K562 (cell line): ENCODE measurements around the gene FRYL. TPM values are rescaled to one million over a fixed set of nuclear protein-coding genes. Genes with fewer than 3 reads are reported as not detected.

Experiments used
- ATAC-seq: fragments of 200-7000 bp; cut with Tn5 transposase; 3 replicates; pipeline ENCODE4 v1.9.1; 2020; ENCODE audit warnings: moderate library complexity
- BruUV-seq: library from RNA; stranded (reverse); fragments of 400-500 nt; replicated peaks from 2 replicates; lab custom pipeline; 2021; lab: Mats Ljungman, UMichigan
- CTCF ChIA-PET: fragments of 300-600 bp; formaldehyde crosslinking; extraction: SDS; loops from one replicate; lab custom pipeline; 2021; ENCODE audit warnings: low intra/inter-chr PET ratio; lab: Yijun Ruan, JAX
- POLR2A ChIA-PET: fragments of 300-600, 350-650 bp; sonication (Branson Sonifier 250); formaldehyde crosslinking; extraction: SDS; loops from one replicate; lab custom pipeline; 2021; ENCODE audit warnings: antibody characterized with exemption, inconsistent platforms; lab: Yijun Ruan, JAX
- DNase-seq, 4 experiments: peaks; one replicate each; pipeline versions ENCODE4 v3.0.0 to v3.0.0-alpha.2; 2011 to 2018; ENCODE audit warnings: low spot score in 3 of 4, mixed read lengths in 3 of 4; ENCODE audit errors: extremely low read depth in 1 of 4
- FAIRE-seq: peaks from 2 replicates; lab custom pipeline; 2011; peaks lifted over from hg19 to GRCh38; lab: Jason Lieb, UNC
- H2AFZ ChIP-seq: 2 replicates; pipeline ENCODE4 v1.6.0; 2011; ENCODE audit warnings: low read depth, low read length, control low read depth, inconsistent platforms
- H3K27ac ChIP-seq: fragments of 200-600 bp; 3 replicates; pipeline ENCODE4 v1.8.0; 2011; ENCODE audit warnings: low read depth, mild to moderate bottlenecking, control low read depth, inconsistent platforms, low read length, moderate library complexity, mixed read lengths; ENCODE audit errors: extremely low read depth
- H3K27me3 ChIP-seq, 2 experiments: fragments of 300-600 bp in 1 of 2; 2 replicates in 1 of 2; 3 replicates in 1 of 2; pipeline versions ENCODE4 v1.6.0 to v1.8.0; 2011; ENCODE audit warnings: inconsistent platforms in 2 of 2, low read length in 2 of 2, mild to moderate bottlenecking in 1 of 2, mixed read lengths in 1 of 2, moderate library complexity in 1 of 2; ENCODE audit not compliant: control insufficient read depth in 2 of 2, insufficient read depth in 2 of 2
- H3K36me3 ChIP-seq: fragments of 300-600 bp; 3 replicates; pipeline ENCODE4 v1.8.0; 2011; ENCODE audit warnings: mild to moderate bottlenecking, low read length, inconsistent platforms; ENCODE audit not compliant: control insufficient read depth, insufficient read depth
- H3K4me1 ChIP-seq, 2 experiments: fragments of 200-600 bp in 1 of 2; replicated peaks in 1 of 2; 2 replicates in 1 of 2; 3 replicates in 1 of 2; pipeline versions ENCODE4 v1.5.1 to v1.8.0; 2011; ENCODE audit warnings: inconsistent platforms in 2 of 2, low read length in 2 of 2, mild to moderate bottlenecking in 1 of 2, mixed read lengths in 1 of 2, moderate library complexity in 1 of 2; ENCODE audit not compliant: control insufficient read depth in 2 of 2, insufficient read depth in 2 of 2
- H3K4me2 ChIP-seq: 2 replicates; pipeline ENCODE4 v1.6.1; 2011; ENCODE audit warnings: low read length, control low read depth, inconsistent platforms, mixed read lengths; ENCODE audit not compliant: insufficient read depth
- H3K4me3 ChIP-seq: fragments of 200-600 bp; sonication (generic), shearing (Covaris generic); 2 replicates; pipeline ENCODE4 v1.5.1; 2016; ENCODE audit warnings: control low read depth, inconsistent platforms
- H3K79me2 ChIP-seq: fragments of 200-600 bp; 3 replicates; pipeline ENCODE4 v1.8.0; 2011; ENCODE audit warnings: low read length, inconsistent platforms; ENCODE audit not compliant: control insufficient read depth, insufficient read depth
- H3K9ac ChIP-seq, 2 experiments: 2 replicates each; pipeline versions ENCODE4 v1.6.0 to v1.6.1; 2011; ENCODE audit warnings: low read depth in 2 of 2, low read length in 2 of 2, control low read depth in 1 of 2, inconsistent platforms in 1 of 2, mild to moderate bottlenecking in 1 of 2, mixed read lengths in 1 of 2; ENCODE audit not compliant: insufficient read depth in 1 of 2
- H3K9me1 ChIP-seq: one replicate; pipeline ENCODE4 v1.6.0; 2011; ENCODE audit warnings: inconsistent platforms, mild to moderate bottlenecking, low read length, moderate library complexity; ENCODE audit not compliant: control insufficient read depth, insufficient read depth
- H3K9me3 ChIP-seq: replicated peaks from 2 replicates; pipeline ENCODE4 v1.5.1; 2011; ENCODE audit warnings: low read depth, low read length, inconsistent platforms; ENCODE audit not compliant: control insufficient read depth, insufficient read depth
- H4K20me1 ChIP-seq: replicated peaks from 2 replicates; pipeline ENCODE4 v1.6.1; 2011; ENCODE audit warnings: low read length, inconsistent platforms, mixed read lengths; ENCODE audit not compliant: control insufficient read depth, insufficient read depth
- ADNP ChIP-seq: fragments of 200-800 bp; sonication (Bioruptor generic); IDR thresholded peaks from 2 replicates; pipeline ENCODE4 v1.6.1; 2016; ENCODE audit warnings: missing genetic modification characterization, missing compliant biosample characterization
- ATF3 ChIP-seq, 2 experiments: fragments of 450-650 bp in 1 of 2; sonication (generic) in 1 of 2; formaldehyde crosslinking in 1 of 2; IDR thresholded peaks in 1 of 2; conservative IDR thresholded peaks in 1 of 2; 2 replicates each; pipeline versions ENCODE4 v1.6.1 to v1.8.1; 2016 to 2023; ENCODE audit warnings: mild to moderate bottlenecking in 2 of 2, moderate library complexity in 2 of 2, inconsistent platforms in 1 of 2, missing genetic modification reagents in 1 of 2
- BCL6 ChIP-seq: fragments of 250-450 bp; sonication (Bioruptor Pico); IDR thresholded peaks from 2 replicates; pipeline ENCODE4 v1.4.0; 2020
- CAMTA2 ChIP-seq: fragments of 250-450 bp; sonication (Bioruptor Pico); conservative IDR thresholded peaks from 2 replicates; pipeline ENCODE4 v1.5.1; 2022
- ELF1 ChIP-seq: fragments of 200-800 bp; sonication (Bioruptor generic); IDR thresholded peaks from 2 replicates; pipeline ENCODE4 v1.6.1; 2016; ENCODE audit warnings: missing genetic modification characterization, missing compliant biosample characterization
- FUS ChIP-seq: fragments of 200-400 bp; formaldehyde crosslinking; optimal IDR thresholded peaks from 2 replicates; pipeline ENCODE3; 2017; ENCODE audit warnings: low read depth, low read length
- MAZ ChIP-seq, 2 experiments: fragments of 450-650 bp in 1 of 2; sonication (generic) in 1 of 2; formaldehyde crosslinking; IDR thresholded peaks in 1 of 2; conservative IDR thresholded peaks in 1 of 2; 2 replicates each; pipeline versions ENCODE4 v1.4.0 to v1.5.0; 2020; ENCODE audit warnings: mild to moderate bottlenecking in 1 of 2, missing genetic modification reagents in 1 of 2
- SRSF7 ChIP-seq: fragments of 200-400 bp; formaldehyde crosslinking; optimal IDR thresholded peaks from 2 replicates; pipeline ENCODE3; 2017; ENCODE audit warnings: mild to moderate bottlenecking, low read depth, low read length
- TBL1XR1 ChIP-seq, 2 experiments: IDR thresholded peaks; 2 replicates each; pipeline ENCODE4 v1.6.1; 2012; ENCODE audit warnings: improper control_type of control experiment in 2 of 2, low read length in 2 of 2, mild to moderate bottlenecking in 1 of 2
- WHSC1 ChIP-seq: IDR thresholded peaks from one replicate; pipeline ENCODE4 v1.6.1; 2012; ENCODE audit warnings: low read length, control low read depth, inconsistent platforms
- ZC3H11A ChIP-seq: IDR thresholded peaks from 2 replicates; pipeline ENCODE4 v1.6.1; 2012; ENCODE audit warnings: low read depth, low read length, improper control_type of control experiment
- ZNF143 ChIP-seq: sonication (generic); formaldehyde crosslinking; IDR thresholded peaks from 2 replicates; pipeline ENCODE4 v1.9.0; 2022; ENCODE audit warnings: mild to moderate bottlenecking, missing genetic modification reagents
- in situ Hi-C: fragments of 300-500 bp; cut with MboI; formaldehyde crosslinking; loops from 4 replicates; pipeline ENCODE4 v1.15.0; 2018; ENCODE audit warnings: inconsistent platforms, mixed read lengths
- intact Hi-C: fragments of 100-400 bp; cut with micrococcal nuclease; formaldehyde crosslinking; loops from 2 replicates; pipeline ENCODE4 v1.14.2; 2022
- polyA plus RNA-seq, 8 experiments: library from polyadenylated mRNA; depleted of rRNA in 4 of 8; stranded (reverse) in 5 of 8; unstranded in 3 of 8; fragments of >200 nt; fragmentation: Nextera tagmentation in 2 of 8; fragmentation: Illumina TruSeq in 1 of 8; extraction: Ambion mirVana in 2 of 8; extraction: Trizol in 1 of 8; gene quantifications; 2 replicates each; pipeline versions ENCODE4 v1.2.1 to v1.2.3, GENCODE V29; 2011 to 2014; ENCODE audit warnings: inconsistent platforms in 1 of 8, missing spikeins in 1 of 8
- total RNA-seq, 7 experiments: library from RNA; depleted of rRNA in 6 of 7; stranded (reverse); fragments of >200 nt in 6 of 7; fragmentation: Illumina TruSeq in 2 of 7; extraction: Trizol in 2 of 7; gene quantifications; 2 replicates each; pipeline versions ENCODE4 v1.2.1 to v1.2.3, GENCODE V29; 2011 to 2021; ENCODE audit warnings: low replicate concordance in 1 of 7
- TF ChIP-seq, protein P1 (sequence below): IDR thresholded peaks from 2 replicates; pipeline ENCODE4 v1.6.1; 2012; ENCODE audit warnings: low read depth, low read length, improper control_type of control experiment, borderline replicate concordance
- TF ChIP-seq, protein P2 (sequence below), 3 experiments: IDR thresholded peaks in 2 of 3; conservative IDR thresholded peaks in 1 of 3; 2 replicates each; pipeline ENCODE4 v1.5.1; 2011 to 2012; ENCODE audit warnings: low read length in 3 of 3, mild to moderate bottlenecking in 3 of 3, control low read depth in 2 of 3, improper control_type of control experiment in 1 of 3, inconsistent platforms in 1 of 3, low read depth in 1 of 3, mixed read lengths in 1 of 3, moderate library complexity in 1 of 3; ENCODE audit not compliant: insufficient read depth in 2 of 3
- TF ChIP-seq, protein P3 (sequence below): sonication (generic); formaldehyde crosslinking; IDR thresholded peaks from 2 replicates; pipeline ENCODE4 v1.8.0; 2022; ENCODE audit warnings: missing genetic modification reagents, mild to moderate bottlenecking, borderline replicate concordance

The FRYL gene
- total and polyA plus RNA-seq, 9 of the 15 experiments (the other 6 are each of a cell fraction or from before 2014, with no cell fraction given): 7.2 to 34.9 (median 15.9) TPM

DNA sequence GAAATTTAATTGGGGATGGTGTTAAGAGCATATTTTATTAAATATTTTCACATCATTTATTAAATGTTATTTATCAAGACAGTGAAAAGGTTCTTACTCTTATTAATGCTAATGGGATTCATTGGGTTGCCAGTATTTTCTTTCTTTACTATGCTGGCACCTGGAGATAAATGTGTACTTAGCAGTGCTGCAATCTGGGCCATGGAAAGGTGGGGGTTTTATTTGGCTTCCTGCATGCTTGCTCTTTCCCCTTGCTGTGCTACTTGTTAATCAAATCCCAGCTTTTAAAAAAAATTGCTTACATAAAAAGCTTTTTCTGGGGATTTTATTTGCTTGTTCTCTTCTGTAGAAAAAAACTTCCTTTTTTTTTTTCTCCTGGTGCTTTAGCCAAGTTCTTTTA lies 241.7 kb downstream of the FRYL start:
- no peaks in the 10 kb centered on the region for H3K4me1 ChIP-seq
- no peak for TF ChIP-seq BCL6 (CRISPR knock-in tag)
- TF ChIP-seq ELF1 (tag): no peak
- no peak for TF ChIP-seq ATF3 (IDR thresholded peaks at IDR 0.05)
- no peak for TF ChIP-seq ATF3 (CRISPR knock-in tag; conservative IDR thresholded peaks at IDR 0.05)
- TF ChIP-seq ZC3H11A: no peak
- TF ChIP-seq, protein P1, sequence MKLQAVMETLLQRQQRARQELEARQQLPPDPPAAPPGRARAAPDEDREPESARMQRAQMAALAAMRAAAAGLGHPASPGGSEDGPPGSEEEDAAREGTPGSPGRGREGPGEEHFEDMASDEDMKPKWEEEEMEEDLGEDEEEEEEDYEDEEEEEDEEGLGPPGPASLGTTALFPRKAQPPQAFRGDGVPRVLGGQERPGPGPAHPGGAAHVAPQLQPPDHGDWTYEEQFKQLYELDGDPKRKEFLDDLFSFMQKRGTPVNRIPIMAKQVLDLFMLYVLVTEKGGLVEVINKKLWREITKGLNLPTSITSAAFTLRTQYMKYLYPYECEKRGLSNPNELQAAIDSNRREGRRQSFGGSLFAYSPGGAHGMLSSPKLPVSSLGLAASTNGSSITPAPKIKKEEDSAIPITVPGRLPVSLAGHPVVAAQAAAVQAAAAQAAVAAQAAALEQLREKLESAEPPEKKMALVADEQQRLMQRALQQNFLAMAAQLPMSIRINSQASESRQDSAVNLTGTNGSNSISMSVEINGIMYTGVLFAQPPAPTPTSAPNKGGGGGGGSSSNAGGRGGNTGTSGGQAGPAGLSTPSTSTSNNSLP: no peak
- TF ChIP-seq TBL1XR1 (IDR thresholded peaks at IDR 0.05; ENCODE audit: low read length in 2 of 2): no peak
- TF ChIP-seq ADNP (tag): no peak
- no peak for TF ChIP-seq SRSF7
- TF ChIP-seq CAMTA2 (CRISPR knock-in tag): no peak
- TF ChIP-seq, protein P2, sequence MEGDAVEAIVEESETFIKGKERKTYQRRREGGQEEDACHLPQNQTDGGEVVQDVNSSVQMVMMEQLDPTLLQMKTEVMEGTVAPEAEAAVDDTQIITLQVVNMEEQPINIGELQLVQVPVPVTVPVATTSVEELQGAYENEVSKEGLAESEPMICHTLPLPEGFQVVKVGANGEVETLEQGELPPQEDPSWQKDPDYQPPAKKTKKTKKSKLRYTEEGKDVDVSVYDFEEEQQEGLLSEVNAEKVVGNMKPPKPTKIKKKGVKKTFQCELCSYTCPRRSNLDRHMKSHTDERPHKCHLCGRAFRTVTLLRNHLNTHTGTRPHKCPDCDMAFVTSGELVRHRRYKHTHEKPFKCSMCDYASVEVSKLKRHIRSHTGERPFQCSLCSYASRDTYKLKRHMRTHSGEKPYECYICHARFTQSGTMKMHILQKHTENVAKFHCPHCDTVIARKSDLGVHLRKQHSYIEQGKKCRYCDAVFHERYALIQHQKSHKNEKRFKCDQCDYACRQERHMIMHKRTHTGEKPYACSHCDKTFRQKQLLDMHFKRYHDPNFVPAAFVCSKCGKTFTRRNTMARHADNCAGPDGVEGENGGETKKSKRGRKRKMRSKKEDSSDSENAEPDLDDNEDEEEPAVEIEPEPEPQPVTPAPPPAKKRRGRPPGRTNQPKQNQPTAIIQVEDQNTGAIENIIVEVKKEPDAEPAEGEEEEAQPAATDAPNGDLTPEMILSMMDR (IDR thresholded peaks at IDR 0.05 in 2 of 3, conservative IDR thresholded peaks at IDR 0.05 in 1 of 3; ENCODE audit: insufficient read depth in 2 of 3, low read depth in 1 of 3, low read length in 3 of 3): no peak
- TF ChIP-seq MAZ (CRISPR knock-in tag; conservative IDR thresholded peaks at IDR 0.05 in 1 of 2, IDR thresholded peaks at IDR 0.05 in 1 of 2): no peak
- TF ChIP-seq WHSC1: no peak
- no peak for TF ChIP-seq ZNF143
- no peak for TF ChIP-seq FUS
- TF ChIP-seq, protein P3, sequence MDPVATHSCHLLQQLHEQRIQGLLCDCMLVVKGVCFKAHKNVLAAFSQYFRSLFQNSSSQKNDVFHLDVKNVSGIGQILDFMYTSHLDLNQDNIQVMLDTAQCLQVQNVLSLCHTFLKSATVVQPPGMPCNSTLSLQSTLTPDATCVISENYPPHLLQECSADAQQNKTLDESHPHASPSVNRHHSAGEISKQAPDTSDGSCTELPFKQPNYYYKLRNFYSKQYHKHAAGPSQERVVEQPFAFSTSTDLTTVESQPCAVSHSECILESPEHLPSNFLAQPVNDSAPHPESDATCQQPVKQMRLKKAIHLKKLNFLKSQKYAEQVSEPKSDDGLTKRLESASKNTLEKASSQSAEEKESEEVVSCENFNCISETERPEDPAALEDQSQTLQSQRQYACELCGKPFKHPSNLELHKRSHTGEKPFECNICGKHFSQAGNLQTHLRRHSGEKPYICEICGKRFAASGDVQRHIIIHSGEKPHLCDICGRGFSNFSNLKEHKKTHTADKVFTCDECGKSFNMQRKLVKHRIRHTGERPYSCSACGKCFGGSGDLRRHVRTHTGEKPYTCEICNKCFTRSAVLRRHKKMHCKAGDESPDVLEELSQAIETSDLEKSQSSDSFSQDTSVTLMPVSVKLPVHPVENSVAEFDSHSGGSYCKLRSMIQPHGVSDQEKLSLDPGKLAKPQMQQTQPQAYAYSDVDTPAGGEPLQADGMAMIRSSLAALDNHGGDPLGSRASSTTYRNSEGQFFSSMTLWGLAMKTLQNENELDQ (CRISPR knock-in tag): no peak
- H3K9me1 ChIP-seq: no peaks in the 10 kb centered on the region
- intact Hi-C loops (no loop called here), in situ Hi-C loops (no loop called here)
- CTCF ChIA-PET: no interaction called here
- DNase-seq (no peak), ATAC-seq (no peak), FAIRE-seq (no peak)
- H3K27me3 ChIP-seq: no peaks in the 10 kb centered on the region
- POLR2A ChIA-PET: no interaction called here
- no TSS peak for BruUV-seq
- no peak overlapping the region for H3K27ac ChIP-seq
- H3K36me3 ChIP-seq: peaks cover 48% of the 10 kb centered on the region; the same call in 2 of the 3 replicates
- no peaks in the 10 kb centered on the region for H3K79me2 ChIP-seq
- no peak overlapping the region for H3K4me2 ChIP-seq
- H4K20me1 ChIP-seq: no peaks in the 10 kb centered on the region
- no peak overlapping the region for H3K4me3 ChIP-seq
- no peak overlapping the region for H2AFZ ChIP-seq
- H3K9ac ChIP-seq: no peak overlapping the region
- no peaks in the 10 kb centered on the region for H3K9me3 ChIP-seq
